ENCODE data around the gene C1orf115.
"Not testable (repeated sequence)": the region's sequence is repeated elsewhere in the genome, so short reads cannot be mapped to it uniquely, and the experiment has no call there.

Gene C1orf115

GRCh38 chr1:220730486-220730885 lies 40.3 kb downstream of the C1orf115 start:
- no peak for DNase-seq

GRCh38 chr1:220732137-220732536 lies 42.0 kb downstream of the C1orf115 start:
- DNase-seq, result no peak

- no peak for DNase-seq
Measured at GRCh38 chr1:220732621-220733020, 42.5 kb downstream of the C1orf115 start.

GRCh38 chr1:220733086-220733601 lies 43.0 kb downstream of the C1orf115 start:
- DNase-seq, result peak; percentile 67

- peak; percentile 52 for DNase-seq
Measured at GRCh38 chr1:220734571-220735326, 44.6 kb downstream of the C1orf115 start.

- not testable (repeated sequence) for DNase-seq
Measured at GRCh38 chr1:220736283-220736682, 46.1 kb downstream of the C1orf115 start.

GRCh38 chr1:220741349-220741748 lies 51.2 kb downstream of the C1orf115 start:
- no peak for DNase-seq

GRCh38 chr1:220741825-220742224 lies 51.7 kb downstream of the C1orf115 start:
- no peak for DNase-seq

- DNase-seq, result no peak
Measured at GRCh38 chr1:220742520-220742919, 52.4 kb downstream of the C1orf115 start.

DNA sequence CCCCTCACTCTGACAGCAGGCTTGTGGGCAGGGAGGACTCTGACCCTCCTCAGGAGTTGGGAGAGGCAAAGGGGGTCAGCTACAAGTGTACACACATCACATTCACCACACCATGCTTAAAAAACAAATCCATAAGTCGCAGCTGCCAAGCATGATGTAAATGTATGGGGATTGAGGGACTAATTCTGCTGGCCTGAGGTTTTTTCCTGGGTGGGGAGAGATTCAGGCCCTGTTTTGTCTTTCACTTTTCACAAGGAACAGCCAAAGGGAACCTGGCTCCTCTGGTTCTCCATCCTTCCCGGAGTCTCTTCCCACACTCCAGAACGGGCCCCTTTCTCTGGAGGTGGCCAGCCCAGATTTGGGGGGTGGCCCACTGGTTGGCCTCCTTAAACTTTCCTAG lies 56.7 kb downstream of the C1orf115 start:
- no peak for DNase-seq

DNA sequence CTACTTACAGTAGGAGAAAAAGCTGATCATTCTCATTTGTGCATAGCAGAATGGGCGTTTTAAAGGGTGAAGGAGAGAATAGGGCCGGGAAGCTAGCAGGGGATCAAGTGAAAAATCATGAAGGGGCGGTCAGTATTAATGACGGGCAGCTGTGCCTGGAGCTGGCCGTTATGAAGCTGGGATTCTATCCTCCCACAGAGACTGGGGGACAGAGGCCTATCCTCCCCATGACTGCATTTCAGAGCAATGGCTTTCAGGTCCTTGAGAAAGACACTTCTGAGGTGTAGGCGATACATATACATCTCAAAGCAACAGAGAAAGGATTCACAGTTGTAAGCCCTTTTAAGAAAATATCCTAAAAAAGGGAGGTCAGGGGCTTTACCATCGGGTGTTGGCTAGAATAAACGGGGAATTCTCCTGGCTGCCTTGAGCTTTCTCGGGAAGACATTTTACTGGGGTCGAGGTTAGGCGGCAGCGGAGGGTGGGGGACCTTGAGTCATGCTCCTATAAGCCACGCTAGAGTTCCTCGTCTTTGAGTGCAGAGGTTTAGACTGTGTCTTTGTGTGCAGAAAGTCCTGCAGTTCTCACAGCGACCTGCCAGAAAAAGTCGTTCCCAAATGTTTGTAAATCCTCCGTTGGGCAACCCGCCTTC lies 57.4 kb downstream of the C1orf115 start:
- DNase-seq, result no peak

DNA sequence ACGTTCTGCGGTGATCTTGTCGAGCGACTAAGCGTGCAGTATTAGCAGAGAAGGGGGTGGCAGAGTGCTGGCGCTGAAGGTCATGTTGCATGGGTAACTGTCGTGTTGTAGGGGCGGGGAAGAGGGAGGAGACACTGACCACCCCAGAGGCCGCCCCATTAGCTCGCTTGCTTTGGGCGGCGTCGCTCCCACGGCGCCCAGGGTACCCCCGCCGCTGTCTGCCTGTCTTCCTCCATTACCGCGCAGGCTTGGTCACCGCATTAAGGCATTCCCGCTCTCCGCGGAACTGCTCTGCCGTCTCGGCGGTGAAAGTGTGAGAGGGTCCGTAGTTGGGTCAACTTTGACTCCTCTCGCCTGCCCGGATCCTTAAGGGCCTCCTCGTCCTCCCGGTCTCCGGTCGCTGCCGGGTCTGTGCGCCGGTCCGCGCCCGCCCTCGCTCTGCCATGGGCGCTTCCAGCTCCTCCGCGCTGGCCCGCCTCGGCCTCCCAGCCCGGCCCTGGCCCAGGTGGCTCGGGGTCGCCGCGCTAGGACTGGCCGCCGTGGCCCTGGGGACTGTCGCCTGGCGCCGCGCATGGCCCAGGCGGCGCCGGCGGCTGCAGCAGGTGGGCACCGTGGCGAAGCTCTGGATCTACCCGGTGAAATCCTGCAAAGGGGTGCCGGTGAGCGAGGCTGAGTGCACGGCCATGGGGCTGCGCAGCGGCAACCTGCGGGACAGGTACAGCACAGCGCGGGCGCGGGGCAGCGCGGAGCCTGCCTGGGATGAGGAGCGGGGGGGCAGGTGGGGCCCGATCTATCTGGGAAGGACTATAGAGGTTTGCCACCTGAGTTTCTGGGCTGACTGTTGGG lies 58.1 kb downstream of the C1orf115 start, which contains the start of gene MTARC2:
TSS of gene MTARC2 (plus strand) at position 234 of the 846 bp plus-strand sequence. CDS start at position 444, 210 bp downstream.
- DNase-seq, result no peak

Measured in NCI-H226 (cell line).